ENCODE results near the gene ACTG2.

- TF ChIP-seq CTCF (IDR thresholded peaks at IDR 0.05) (no peak), EZH2 (IDR thresholded peaks at IDR 0.05; ENCODE audit: borderline replicate concordance, insufficient read depth, low read depth, low read length, poor library complexity, severe bottlenecking) (no peak)
Observed at GRCh38 chr2:73927344-73927743, 34.5 kb downstream of the ACTG2 start.

All from B cell (primary cell).